CD4-positive, alpha-beta T cell (primary cell): ENCODE measurements around the gene KIF15. TPM values are rescaled to one million over a fixed set of nuclear protein-coding genes. Genes with fewer than 3 reads are reported as not detected.

Experiments
- ATAC-seq: fragments of 200-7000 bp; cut with Tn5 transposase; one replicate; pipeline ENCODE4 v1.10.0; 2022; ENCODE audit warnings: mild to moderate bottlenecking; ENCODE audit not compliant: poor library complexity
- CTCF ChIA-PET: fragments of 350-600 bp; sonication (Branson Sonifier 250); formaldehyde crosslinking; loops from one replicate; lab custom pipeline; 2021; ENCODE audit warnings: antibody characterized with exemption, inconsistent platforms; lab: Charles Lee
- POLR2A ChIA-PET: fragments of 350-600 bp; sonication (Branson Sonifier 250); formaldehyde crosslinking; loops from one replicate; lab custom pipeline; 2021; ENCODE audit warnings: antibody characterized with exemption, inconsistent platforms; lab: Charles Lee
- DNase-seq, 14 experiments: peaks; one replicate each; pipeline ENCODE4 v3.0.0-alpha.2; 2013 to 2020; ENCODE audit warnings: mixed read lengths in 2 of 14
- H3K27ac ChIP-seq, 2 donors: one replicate each; pipeline versions ENCODE4 v1.5.1 to v1.7.0; 2013; ENCODE audit warnings: low read length in 2 of 2, low read depth in 1 of 2, mild to moderate bottlenecking in 1 of 2
- H3K27me3 ChIP-seq, 2 experiments: 1 replicate in 1 of 2; 2 replicates in 1 of 2; pipeline versions ENCODE4 v1.6.1 to v1.7.0; 2013; ENCODE audit warnings: low read length in 2 of 2, control low read depth in 1 of 2, mild to moderate bottlenecking in 1 of 2, moderate library complexity in 1 of 2; ENCODE audit not compliant: insufficient read depth in 2 of 2, control insufficient read depth in 1 of 2
- H3K36me3 ChIP-seq: one replicate; pipeline ENCODE4 v1.6.1; 2013; ENCODE audit warnings: low read length, control low read depth; ENCODE audit not compliant: insufficient read depth
- H3K4me1 ChIP-seq: one replicate; pipeline ENCODE4 v1.6.1; 2013; ENCODE audit warnings: low read length, control low read depth; ENCODE audit not compliant: insufficient read depth
- H3K4me3 ChIP-seq: one replicate; pipeline ENCODE4 v1.5.1; 2013; ENCODE audit warnings: mild to moderate bottlenecking, low read length, moderate library complexity
- H3K9me3 ChIP-seq, 2 experiments: 1 replicate in 1 of 2; 2 replicates in 1 of 2; pipeline versions ENCODE4 v1.6.1 to v1.7.0; 2013; ENCODE audit warnings: low read length in 2 of 2, mild to moderate bottlenecking in 2 of 2, control low read depth in 1 of 2, moderate library complexity in 1 of 2; ENCODE audit not compliant: control insufficient read depth in 1 of 2, insufficient read depth in 1 of 2
- H3K27ac Mint-ChIP-seq: one replicate; pipeline ENCODE4 v1.8.0; 2020; ENCODE audit warnings: mixed read lengths
- H3K27me3 Mint-ChIP-seq: one replicate; pipeline ENCODE4 v1.8.0; 2021; ENCODE audit warnings: mixed read lengths
- H3K36me3 Mint-ChIP-seq: one replicate; pipeline ENCODE4 v1.8.0; 2021; ENCODE audit warnings: low read depth, mixed read lengths
- H3K4me1 Mint-ChIP-seq: one replicate; pipeline ENCODE4 v1.8.0; 2021; ENCODE audit warnings: low read depth, mixed read lengths
- H3K4me3 Mint-ChIP-seq: one replicate; pipeline ENCODE4 v1.8.0; 2020; ENCODE audit warnings: mild to moderate bottlenecking, mixed read lengths
- H3K9me3 Mint-ChIP-seq: one replicate; pipeline ENCODE4 v1.8.0; 2020; ENCODE audit warnings: mixed read lengths
- CTCF ChIP-seq: fragments of 200-600 bp; IDR thresholded peaks from one replicate; pipeline ENCODE4 v1.8.0; 2022; ENCODE audit warnings: antibody characterized with exemption, mild to moderate bottlenecking
- intact Hi-C, 2 experiments: fragments of 100-400 bp; cut with DNase I in 1 of 2; cut with micrococcal nuclease in 1 of 2; formaldehyde crosslinking; loops; one replicate each; pipeline versions ENCODE4 v1.15.1 to v1.9.0; 2023 to 2025; cut with DNase I, micrococcal nuclease
- total RNA-seq, 174 experiments: library from RNA in 2 of 174; stranded (reverse) in 2 of 174; gene quantifications; one replicate each; pipeline ENCODE4 v1.2.3 and lab custom pipeline; 2021 to 2026

The KIF15 gene
- total RNA-seq, 2 experiments from 2014 or later = 0.08 to 0.11 TPM

- Histone ChIP-seq H3K9me3 (peaks cover 30 to 84% of the 10 kb centered on the region in 2 experiments), H3K4me1 (no peaks in the 10 kb centered on the region), H3K27ac (no peak overlapping the region), H3K36me3 (peaks cover 16% of the 10 kb centered on the region), H3K27me3 (no peaks in the 10 kb centered on the region), H3K4me3 (no peak overlapping the region)
- no peak for TF ChIP-seq CTCF
- no peak for DNase-seq
- POLR2A ChIA-PET = no interaction called here
- H3K36me3 Mint-ChIP-seq = peaks cover 92% of the 10 kb centered on the region
- ATAC-seq = no peak
- peaks cover 39% of the 10 kb centered on the region for H3K9me3 Mint-ChIP-seq
- H3K27me3 Mint-ChIP-seq = no peaks in the 10 kb centered on the region
- intact Hi-C loops = loop anchor here in 1 of 2 experiments (10.0 kb wide), 1 partner anchor 77 kb away; the partner anchor contains the start of gene ZNF35
- H3K27ac Mint-ChIP-seq = no peak overlapping the region
- CTCF ChIA-PET = no interaction called here
- no peak overlapping the region for H3K4me3 Mint-ChIP-seq
- H3K4me1 Mint-ChIP-seq = no peaks in the 10 kb centered on the region
Measured at GRCh38 chr3:44721231-44722102, 40.1 kb upstream of the KIF15 start.

- ChIA-PET CTCF (no interaction called here), POLR2A (no interaction called here)
- no peak overlapping the region for H3K4me3 Mint-ChIP-seq
- no peak overlapping the region for H3K27ac ChIP-seq
- H3K27me3 ChIP-seq = no peaks in the 10 kb centered on the region
- H3K4me3 ChIP-seq = no peak overlapping the region
- DNase-seq (no peak), ATAC-seq (no peak)
- intact Hi-C loops = loop anchor here in 1 of 2 experiments (10.0 kb wide), 1 partner anchor 77 kb away; the partner anchor contains the start of gene ZNF35
- H3K9me3 Mint-ChIP-seq = peaks cover 34% of the 10 kb centered on the region
- H3K9me3 ChIP-seq = peaks cover 36 to 87% of the 10 kb centered on the region in 2 experiments
- no peaks in the 10 kb centered on the region for H3K27me3 Mint-ChIP-seq
- TF ChIP-seq CTCF = no peak
- H3K4me1 ChIP-seq = no peaks in the 10 kb centered on the region
- peaks cover 88% of the 10 kb centered on the region for H3K36me3 Mint-ChIP-seq
- H3K36me3 ChIP-seq = peaks cover 16% of the 10 kb centered on the region
- H3K27ac Mint-ChIP-seq = no peak overlapping the region
- no peaks in the 10 kb centered on the region for H3K4me1 Mint-ChIP-seq
Measured at GRCh38 chr3:44722103-44722401, 39.5 kb upstream of the KIF15 start.

GRCh38 chr3:44729384-44729910 lies 32.1 kb upstream of the KIF15 start, which contains the start of gene ZNF501:
Gene ZNF501, plus strand, starts transcription at chr3:44729635. Its CDS starts 4,787 bp downstream, at chr3:44734422.
- Histone ChIP-seq H3K27ac (no peak within 1 kb of the TSS), H3K4me3 (peak within 1 kb of the TSS; percentile 81), H3K4me1 (peaks cover 11% of the 10 kb centered on the region), H3K36me3 (peaks cover 25% of the 10 kb centered on the region), H3K27me3 (no peaks in the 10 kb centered on the region), H3K9me3 (peaks cover 33 to 67% of the 10 kb centered on the region in 2 experiments)
- intact Hi-C loops = loop anchor here (1.0 to 10.0 kb wide), 2 partner anchors 32 to 85 kb away; partner anchors contain the start of genes KIAA1143 (in 1 of the 2), KIF15 (in 1 of the 2) and ZNF35 (in 1 of the 2)
- H3K4me3 Mint-ChIP-seq = peak within 1 kb of the TSS; percentile 97
- H3K27ac Mint-ChIP-seq = peak within 1 kb of the TSS; percentile 74
- H3K4me1 Mint-ChIP-seq = peaks cover 18% of the 10 kb centered on the region
- peak; percentile 62 to 91 (median 79) for DNase-seq
- peaks cover 80% of the 10 kb centered on the region for H3K36me3 Mint-ChIP-seq
- peak; percentile 96 for ATAC-seq
- no peaks in the 10 kb centered on the region for H3K27me3 Mint-ChIP-seq
- ChIA-PET POLR2A (interaction anchor here (0.7 to 2.9 kb wide), 8 partner anchors 17 to 391 kb away, joined by 3 to 39 read pairs (median 5); partner anchors contain the start of genes KIAA1143, KIF15, TCAIM and ZKSCAN7), CTCF (interaction anchor here (0.9 kb wide), 1 partner anchor 15 kb away, joined by 3 read pairs; no protein-coding TSS in a partner anchor)
- H3K9me3 Mint-ChIP-seq = peaks cover 32% of the 10 kb centered on the region
- no peak for TF ChIP-seq CTCF
